GM18499 (cell line): Measurements from ENCODE around the gene CD300LB.
"Not testable (repeated sequence)": the region's sequence is repeated elsewhere in the genome, so short reads cannot be mapped to it uniquely, and the experiment has no call there.

ENCODE experiments used
- ATAC-seq: cut with Tn5 transposase; IDR thresholded peaks from one replicate; pipeline ENCODE4 v1.9.1; 2021; ENCODE audit warnings: moderate number of reproducible peaks; ENCODE audit not compliant: insufficient read depth, unreplicated experiment

CD300LB gene

GRCh38 chr17:74502861-74503260, 28.4 kb downstream of the CD300LB start:
- ATAC-seq: no peak

DNA sequence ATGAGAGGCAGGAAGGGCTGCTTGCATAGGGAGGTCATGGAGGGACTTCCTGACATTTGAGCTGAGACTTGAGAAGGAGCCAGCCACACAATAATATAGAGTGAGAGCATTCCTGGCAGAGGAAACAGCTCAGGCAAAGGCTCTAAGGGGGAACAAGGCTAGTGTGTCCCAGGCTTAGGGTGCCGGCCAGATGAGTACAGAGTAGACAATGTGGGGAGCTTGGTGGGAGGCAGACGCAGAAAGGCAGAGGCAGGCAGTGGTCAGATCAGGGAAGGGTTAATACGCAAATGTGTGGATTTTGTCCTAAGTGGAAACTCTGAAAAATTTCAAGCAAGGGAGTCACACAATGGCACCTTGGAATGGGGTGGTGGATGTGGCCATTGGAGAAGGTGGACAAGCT, 31.3 kb downstream of the CD300LB start:
- ATAC-seq: no peak

- no peak for ATAC-seq
Observed at GRCh38 chr17:74497471-74497870, 33.8 kb downstream of the CD300LB start.

DNA sequence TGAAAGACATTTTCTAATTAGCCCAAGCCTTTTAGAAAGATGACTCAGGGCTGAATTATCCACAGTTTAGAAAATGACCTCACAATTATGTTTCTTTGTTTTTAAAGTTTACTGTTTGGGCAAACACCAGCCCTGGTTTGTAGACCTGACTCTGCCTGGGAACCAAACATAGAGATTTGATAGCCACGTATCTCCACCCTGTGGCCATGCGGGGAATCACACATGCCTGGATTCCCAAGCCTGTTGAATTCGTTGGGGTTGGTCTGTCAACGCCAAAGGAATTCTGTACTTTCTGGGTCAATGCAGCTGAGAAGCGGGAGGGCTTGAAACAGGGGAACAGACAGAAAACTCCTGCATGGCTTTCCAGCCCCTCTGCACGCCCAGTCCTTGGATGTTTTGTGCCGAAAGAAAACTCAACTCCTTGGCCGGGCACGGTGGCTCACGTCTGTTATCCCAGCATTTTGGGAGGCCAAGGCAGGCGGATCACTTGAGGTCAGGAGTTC, 37.9 kb downstream of the CD300LB start:
- no peak for ATAC-seq

GRCh38 chr17:74491626-74492025, 39.6 kb downstream of the CD300LB start:
- no peak for ATAC-seq

DNA sequence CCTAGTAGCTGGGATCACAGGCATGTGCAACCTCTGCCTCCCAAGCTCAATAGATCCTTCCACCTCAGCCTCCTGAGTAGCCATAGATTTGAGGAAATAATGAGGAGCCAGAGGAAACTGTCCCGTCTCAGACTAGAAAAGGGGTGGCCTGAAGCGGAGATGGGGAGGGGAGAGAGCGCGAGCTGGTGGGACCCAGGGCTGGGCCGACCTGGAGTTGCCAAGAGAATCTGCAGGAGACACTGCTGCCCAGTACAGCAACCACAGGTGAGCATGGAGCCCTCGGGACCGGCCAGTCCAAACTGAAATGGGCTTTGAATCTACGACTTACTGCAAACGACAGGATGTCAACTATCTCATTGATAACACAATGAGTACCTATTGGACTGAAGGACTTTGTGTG, 40.6 kb downstream of the CD300LB start:
- no peak for ATAC-seq

DNA sequence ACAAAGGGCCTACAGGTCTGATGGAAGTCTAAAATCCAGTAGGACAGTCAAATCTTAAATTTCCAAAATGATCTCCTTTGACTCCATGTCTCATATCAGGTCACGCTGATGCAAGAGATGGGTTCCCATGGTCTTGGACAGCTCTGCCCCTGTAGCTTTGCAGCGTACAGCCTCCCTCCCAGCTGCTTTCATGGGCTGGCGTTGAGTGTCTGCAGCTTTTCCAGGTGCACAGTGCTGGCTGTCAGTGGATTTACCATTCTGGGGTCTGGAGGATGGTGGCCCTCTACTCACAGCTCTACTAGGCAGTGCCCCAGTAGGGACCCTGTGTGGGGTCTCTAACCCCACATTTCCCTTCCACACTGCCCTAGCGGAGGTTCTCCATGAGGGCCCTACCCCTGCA, 43.0 kb downstream of the CD300LB start:
- not testable (repeated sequence) for ATAC-seq

DNA sequence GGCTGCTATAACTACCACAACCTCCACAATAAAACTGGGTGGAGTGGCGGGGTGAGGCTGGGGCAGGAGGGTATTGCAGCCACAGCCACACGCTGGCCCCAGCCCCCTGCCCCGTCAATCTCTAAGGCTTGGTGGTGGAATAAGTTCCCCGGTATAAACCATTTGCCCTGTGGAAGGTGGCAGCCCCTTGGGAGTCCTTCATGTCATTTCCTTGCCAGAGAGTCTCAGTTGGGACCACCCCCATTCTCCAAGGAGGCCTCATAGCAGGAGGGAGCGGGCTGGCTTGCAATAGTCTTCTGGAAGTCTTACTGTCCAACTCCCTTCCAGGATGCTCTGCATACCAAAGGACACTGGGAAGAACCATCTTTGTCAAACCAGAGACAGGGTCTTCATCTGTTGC, 45.4 kb downstream of the CD300LB start:
- ATAC-seq: no peak

- ATAC-seq: no peak
Observed at GRCh38 chr17:74485022-74485743, 46.1 kb downstream of the CD300LB start.

GRCh38 chr17:74484066-74484465, 47.2 kb downstream of the CD300LB start:
- no peak for ATAC-seq

- no peak for ATAC-seq
Observed at GRCh38 chr17:74481621-74482020, 49.7 kb downstream of the CD300LB start.

DNA sequence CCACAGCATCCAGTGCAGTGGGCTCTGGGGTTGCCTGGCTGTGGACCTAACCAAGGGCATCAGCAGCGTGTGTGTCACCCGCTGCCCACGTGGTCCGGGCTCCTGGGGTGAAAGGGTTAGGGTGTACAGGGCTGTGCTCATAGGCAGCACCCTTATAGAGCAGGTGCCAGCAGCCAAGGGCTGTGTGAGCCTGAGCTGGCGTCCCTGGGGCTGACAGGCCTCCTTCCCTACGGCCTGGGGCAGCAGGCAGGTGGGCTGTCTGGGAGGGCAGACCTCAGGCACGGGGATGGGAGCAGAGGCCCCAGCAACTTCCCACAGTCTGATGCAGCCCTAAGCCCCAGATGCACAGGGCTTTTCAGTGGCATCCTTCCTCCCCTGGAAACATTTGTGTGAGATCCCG, 51.0 kb downstream of the CD300LB start:
- no peak for ATAC-seq

- no peak for ATAC-seq
Observed at GRCh38 chr17:74478420-74479100, 52.7 kb downstream of the CD300LB start.

GRCh38 chr17:74477411-74477810, 53.9 kb downstream of the CD300LB start:
- no peak for ATAC-seq

GRCh38 chr17:74475189-74475588, 56.1 kb downstream of the CD300LB start:
- ATAC-seq: no peak

- ATAC-seq: no peak
Observed at GRCh38 chr17:74474043-74474792, 57.1 kb downstream of the CD300LB start.

DNA sequence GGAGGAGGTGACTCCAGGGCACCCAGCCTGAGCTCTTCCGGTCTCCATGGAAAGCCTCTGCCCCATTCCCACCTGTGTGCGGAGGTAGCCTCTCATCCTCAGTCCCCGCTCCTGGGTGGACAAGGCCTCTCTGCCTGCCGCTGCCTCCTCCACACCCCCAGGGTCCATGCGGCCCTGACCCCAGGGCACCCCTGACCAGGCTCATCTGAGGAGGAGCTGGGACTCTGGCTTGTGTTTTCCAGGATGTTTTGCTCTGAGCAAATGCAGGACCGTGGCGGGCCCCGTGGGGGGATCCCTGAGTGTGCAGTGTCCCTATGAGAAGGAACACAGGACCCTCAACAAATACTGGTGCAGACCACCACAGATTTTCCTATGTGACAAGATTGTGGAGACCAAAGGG, 58.0 kb downstream of the CD300LB start:
- no peak for ATAC-seq

- ATAC-seq: no peak
Observed at GRCh38 chr17:74472890-74473289, 58.4 kb downstream of the CD300LB start.

DNA sequence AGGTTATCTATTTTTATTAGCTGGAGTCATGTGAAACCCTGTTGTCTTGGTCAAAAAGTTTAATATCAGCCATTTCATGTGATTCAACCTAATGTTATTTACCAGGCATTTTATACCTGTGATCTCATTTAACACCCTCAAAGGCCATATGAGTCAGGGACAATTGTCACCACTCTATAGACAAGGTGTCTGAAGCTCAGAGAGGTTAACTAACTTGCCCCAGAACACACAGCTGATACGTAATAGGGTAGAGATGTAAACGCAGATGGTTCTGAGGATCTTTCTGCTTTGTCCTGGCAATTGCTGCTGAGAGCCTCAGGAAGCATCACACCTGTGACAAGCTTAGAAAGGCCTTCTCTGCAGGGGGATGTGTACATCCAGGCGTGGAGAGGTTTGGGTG, 59.9 kb downstream of the CD300LB start:
- no peak for ATAC-seq
